ENCODE measurements around the gene NCKAP5.

DNA sequence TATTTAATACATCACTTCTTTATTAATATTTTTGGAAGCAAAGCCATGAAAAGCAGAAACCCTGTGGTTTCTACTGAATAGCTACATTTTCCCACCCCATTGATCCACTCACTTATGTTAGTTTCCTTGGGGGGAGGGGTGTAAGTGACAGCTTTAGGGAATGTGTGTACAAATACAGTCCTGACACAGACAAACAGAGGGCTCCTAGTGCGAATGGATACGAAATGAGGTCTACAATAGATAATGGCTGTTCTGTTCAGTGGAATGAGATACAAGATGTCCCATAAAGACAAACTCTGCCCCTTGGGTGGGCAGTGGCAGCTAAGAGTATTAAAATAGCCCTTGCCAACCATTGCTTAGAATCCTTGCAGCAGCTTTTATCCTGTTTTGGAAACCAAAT is 312.9 kb downstream of the NCKAP5 start:
- TF ChIP-seq, protein P1, sequence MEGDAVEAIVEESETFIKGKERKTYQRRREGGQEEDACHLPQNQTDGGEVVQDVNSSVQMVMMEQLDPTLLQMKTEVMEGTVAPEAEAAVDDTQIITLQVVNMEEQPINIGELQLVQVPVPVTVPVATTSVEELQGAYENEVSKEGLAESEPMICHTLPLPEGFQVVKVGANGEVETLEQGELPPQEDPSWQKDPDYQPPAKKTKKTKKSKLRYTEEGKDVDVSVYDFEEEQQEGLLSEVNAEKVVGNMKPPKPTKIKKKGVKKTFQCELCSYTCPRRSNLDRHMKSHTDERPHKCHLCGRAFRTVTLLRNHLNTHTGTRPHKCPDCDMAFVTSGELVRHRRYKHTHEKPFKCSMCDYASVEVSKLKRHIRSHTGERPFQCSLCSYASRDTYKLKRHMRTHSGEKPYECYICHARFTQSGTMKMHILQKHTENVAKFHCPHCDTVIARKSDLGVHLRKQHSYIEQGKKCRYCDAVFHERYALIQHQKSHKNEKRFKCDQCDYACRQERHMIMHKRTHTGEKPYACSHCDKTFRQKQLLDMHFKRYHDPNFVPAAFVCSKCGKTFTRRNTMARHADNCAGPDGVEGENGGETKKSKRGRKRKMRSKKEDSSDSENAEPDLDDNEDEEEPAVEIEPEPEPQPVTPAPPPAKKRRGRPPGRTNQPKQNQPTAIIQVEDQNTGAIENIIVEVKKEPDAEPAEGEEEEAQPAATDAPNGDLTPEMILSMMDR (IDR thresholded peaks at IDR 0.05), result no peak
- TF ChIP-seq POLR2A (IDR thresholded peaks at IDR 0.05), result no peak

Data from prostate gland (tissue), 2 donors.